ENCODE measurements around the gene FAM163A.

Gene FAM163A

DNA sequence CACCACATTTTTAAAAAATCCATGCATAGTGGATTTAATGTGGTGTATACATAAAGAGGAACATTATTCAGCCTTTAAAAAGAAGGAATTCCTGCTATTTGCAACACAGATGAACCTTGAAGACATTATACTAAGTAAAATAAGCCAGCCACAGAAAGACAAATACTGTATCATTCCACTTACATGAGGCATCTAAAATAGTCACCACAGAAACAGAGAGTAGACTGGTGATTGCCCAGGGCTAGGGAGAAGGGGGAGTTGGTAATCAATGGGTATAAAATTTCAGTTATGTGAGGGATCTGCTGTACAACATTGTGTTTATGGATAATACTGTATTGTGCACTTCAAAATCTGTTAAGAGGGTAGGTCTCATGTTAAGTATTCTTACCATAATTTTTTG, 10.0 kb downstream of the FAM163A start:
- no peak for DNase-seq (ENCODE audit: low read depth)

DNA sequence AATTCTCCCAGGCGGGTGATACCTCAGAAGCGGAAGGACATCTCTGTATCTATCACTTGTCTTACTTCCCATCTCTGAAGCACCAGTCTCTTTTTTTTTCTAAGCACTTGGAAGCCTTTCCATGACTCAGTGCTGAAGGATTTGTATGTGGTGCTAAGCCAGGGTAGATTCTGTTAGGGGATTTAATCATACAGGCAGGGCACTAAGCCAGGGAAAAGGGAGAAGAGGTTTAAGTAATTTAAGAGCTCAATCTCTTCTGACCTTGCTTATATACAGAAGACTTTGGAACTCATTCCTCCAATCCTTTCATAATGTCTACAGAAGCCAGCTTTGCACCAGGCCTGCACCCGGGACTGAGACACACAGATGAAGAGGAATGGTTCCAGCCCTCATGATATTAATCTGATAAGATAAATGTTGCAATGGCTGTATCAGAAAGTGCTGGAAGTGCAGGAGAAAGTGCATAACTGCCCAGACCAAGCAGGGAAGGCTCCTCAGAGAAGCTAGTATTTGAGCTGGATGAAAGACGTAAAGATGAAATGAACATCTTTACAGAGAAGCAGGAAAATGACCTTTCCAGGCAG, 11.0 kb downstream of the FAM163A start:
- DNase-seq (ENCODE audit: low read depth): no peak

DNA sequence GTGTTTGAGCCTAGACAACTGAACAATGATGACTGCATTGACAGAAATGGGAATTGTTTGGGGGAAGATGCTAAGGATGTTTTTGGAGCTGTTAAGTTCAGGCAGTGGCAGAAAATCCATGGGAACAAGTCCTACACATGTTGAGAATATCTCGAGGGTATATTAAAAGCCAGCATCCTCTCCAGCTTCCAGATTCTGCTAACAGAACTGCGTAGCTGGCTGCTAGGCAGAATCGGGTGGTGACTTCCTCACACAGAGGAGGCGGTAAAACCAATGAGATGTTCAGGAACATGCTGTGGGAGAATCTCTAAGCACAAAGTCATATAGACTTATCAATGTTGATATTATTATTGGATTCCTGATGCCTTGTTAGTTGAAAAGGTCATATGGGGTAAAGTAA, 14.8 kb downstream of the FAM163A start:
- DNase-seq (ENCODE audit: low read depth): no peak

GRCh38 chr1:179760521-179760920, 17.4 kb downstream of the FAM163A start:
- no peak for DNase-seq (ENCODE audit: low read depth)

GRCh38 chr1:179761296-179761695, 18.2 kb downstream of the FAM163A start:
- no peak for DNase-seq (ENCODE audit: low read depth)

DNA sequence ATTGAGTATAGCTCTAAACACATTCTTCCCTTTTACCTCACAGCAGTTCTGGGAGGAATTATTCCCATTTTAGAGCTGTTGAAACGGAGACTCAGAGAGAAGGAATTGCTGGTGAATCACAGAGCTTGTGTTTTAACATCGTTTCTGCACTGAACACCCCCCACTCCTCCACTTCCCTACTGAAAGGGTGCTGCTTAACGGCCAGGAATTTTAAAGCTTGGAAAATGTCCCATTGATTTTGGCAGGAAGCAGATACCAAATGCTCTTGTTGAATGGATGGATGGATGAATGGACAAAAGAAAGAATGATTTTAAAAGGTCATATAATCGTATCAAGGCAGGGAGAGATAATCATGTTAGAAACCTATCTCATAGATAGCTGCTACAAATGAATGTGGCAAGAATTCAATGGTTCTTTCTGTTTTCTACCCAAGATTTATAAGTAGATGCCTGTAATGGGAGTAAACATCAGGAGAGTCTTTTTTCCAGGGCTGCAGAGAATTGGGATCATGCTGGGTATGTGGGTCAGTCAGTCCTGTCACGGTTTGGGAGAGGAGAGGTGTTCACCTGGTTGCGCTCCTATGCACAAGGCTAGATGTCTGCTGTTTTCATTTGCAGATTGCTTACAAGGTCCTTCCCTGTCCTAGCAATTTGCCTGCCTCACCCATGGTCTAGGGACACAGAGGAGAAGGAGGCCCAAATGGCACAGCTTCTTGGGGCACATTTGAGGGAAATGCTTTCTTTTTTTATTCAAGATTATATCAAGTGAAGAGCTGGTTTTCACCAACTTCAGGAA, 19.0 kb downstream of the FAM163A start:
- no peak for DNase-seq (ENCODE audit: low read depth)

GRCh38 chr1:179767177-179767581, 24.1 kb downstream of the FAM163A start:
- DNase-seq (ENCODE audit: low read depth): no peak

GRCh38 chr1:179767996-179768395, 24.9 kb downstream of the FAM163A start:
- DNase-seq (ENCODE audit: low read depth): no peak

GRCh38 chr1:179770887-179771502, 27.9 kb downstream of the FAM163A start:
- no peak for DNase-seq (ENCODE audit: low read depth)

DNA sequence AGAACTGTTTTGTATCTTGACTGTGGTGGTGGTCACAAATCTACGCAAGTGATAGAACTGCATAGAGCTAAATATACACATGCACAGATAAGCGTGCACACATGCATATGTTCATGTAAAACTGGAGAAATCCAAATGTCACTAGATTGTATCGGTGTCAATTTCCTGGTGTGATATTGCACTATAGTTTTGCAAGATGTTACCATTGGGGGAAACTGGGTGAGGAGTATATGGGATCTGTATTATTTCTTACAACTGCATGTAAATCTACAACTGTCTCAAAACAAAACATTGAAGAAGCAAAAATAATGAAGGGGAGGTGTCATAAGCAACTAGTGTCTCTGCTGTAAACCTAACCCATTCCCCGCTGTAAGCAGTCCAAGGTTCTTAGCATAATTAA, 30.2 kb downstream of the FAM163A start:
- no peak for DNase-seq (ENCODE audit: low read depth)

DNA sequence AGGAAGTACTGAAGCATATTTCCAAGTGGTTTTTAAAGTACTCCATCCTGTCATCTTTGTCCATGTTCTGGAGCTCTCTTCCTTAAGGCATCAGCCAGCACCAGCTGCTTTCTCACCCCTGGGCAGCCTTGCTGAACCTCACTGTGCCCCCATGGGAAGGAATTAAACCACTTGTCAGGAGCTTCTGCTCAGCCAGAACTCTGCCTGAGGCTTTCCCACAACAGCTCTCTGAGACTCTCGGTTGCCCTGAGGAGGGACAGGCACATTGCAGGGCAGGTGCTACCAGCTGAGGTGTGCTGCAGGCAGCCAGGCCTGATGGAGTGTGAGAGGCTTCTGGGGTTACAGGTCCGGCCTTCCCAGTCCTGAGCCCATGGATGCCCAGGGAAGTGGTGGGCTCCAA, 30.9 kb downstream of the FAM163A start:
- no peak for DNase-seq (ENCODE audit: low read depth)

DNA sequence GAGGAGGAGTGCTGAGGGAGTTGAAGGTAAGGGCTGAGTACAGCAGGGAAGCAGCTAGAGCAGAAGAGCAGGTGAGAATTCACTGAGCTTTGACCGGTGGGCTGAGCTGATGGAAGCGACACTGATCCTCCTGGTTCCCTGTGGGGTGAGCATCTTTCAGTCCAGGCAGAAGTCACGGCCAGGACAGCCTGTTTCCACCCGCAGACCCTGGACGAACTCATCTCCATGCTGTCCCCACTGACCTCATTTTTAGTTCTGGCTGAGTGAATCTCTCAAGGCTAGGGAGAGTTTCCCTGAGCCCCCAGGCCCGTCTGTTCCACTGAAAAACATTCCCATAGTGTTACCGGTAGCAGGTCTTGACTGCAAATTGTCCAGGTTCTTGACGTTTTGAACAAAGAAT, 31.5 kb downstream of the FAM163A start:
- DNase-seq (ENCODE audit: low read depth): no peak

GRCh38 chr1:179775009-179775408, 31.9 kb downstream of the FAM163A start:
- DNase-seq (ENCODE audit: low read depth): no peak

DNA sequence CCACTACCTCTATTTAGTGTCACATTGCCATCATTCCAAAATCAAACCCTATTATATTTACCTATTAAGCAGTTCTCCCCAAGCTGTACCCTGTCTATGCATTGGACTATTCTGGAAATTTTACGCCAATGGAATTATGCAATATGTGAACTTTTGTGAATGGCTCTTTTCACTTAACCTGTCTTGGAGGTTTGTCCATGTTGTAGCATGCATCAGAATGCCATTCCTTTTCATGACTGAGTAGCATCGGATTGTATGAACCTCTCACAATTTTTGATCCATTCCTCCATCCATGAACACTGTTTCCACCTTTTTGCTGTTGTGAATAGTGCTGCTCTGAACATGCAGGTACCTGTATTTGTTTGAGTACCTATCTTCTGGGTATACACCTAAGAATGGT, 33.7 kb downstream of the FAM163A start:
- no peak for DNase-seq (ENCODE audit: low read depth)

- DNase-seq (ENCODE audit: low read depth): no peak
Observed at GRCh38 chr1:179777731-179778130, 34.6 kb downstream of the FAM163A start.

- DNase-seq (ENCODE audit: low read depth): no peak
Observed at GRCh38 chr1:179779645-179780272, 36.7 kb downstream of the FAM163A start.

- DNase-seq (ENCODE audit: low read depth): no peak
Observed at GRCh38 chr1:179781962-179782361, 38.9 kb downstream of the FAM163A start.

- no peak for DNase-seq (ENCODE audit: low read depth)
Observed at GRCh38 chr1:179785031-179785431, 41.9 kb downstream of the FAM163A start.

GRCh38 chr1:179785728-179786127, 42.6 kb downstream of the FAM163A start:
- DNase-seq (ENCODE audit: low read depth): no peak

DNA sequence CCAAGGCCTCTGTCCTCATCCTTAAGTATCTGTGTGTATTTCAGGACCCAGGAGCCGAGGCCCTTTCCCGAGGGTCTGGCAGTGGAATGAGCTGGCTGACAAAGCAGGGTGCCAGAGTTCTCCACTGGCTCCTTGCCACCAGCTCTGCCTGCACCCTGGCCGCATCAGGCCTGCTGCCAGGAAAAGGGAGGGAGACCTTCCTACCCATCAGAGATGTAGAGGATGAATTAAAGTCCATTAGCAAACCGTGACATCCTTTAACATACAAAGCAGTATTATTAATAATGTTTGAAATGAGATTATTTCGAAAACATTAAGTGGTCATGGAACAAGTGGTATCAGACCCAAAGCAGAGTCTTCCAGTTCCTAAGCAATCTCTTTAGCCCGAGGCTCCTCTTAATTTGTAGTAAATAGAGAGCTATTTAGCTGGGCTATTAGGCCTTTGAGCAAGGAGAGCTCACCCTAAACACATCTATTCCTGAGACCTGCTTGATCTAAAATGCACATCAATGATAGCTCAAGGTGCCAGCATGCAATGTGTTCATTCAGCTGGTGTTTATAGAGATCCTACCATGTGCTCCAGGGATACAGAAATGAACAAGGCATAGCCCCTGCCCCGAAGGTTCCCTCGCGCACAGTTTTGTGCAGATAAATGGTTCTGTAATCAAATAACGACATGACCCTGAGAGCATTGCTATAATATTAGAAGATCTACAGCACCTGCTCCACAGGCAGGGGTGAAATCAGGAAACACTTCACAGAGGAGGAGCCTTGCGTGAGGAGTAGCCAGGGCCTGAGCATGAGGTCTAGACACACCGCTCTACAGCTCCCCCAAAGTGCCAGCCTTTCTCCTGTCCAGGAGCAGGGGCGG, 44.0 kb downstream of the FAM163A start:
- no peak for DNase-seq (ENCODE audit: low read depth)

GRCh38 chr1:179788259-179788658, 45.2 kb downstream of the FAM163A start:
- no peak for DNase-seq (ENCODE audit: low read depth)

GRCh38 chr1:179793281-179793680, 50.2 kb downstream of the FAM163A start:
- DNase-seq (ENCODE audit: low read depth): no peak
